ENCODE results near the gene H1-8. TPM values are rescaled to one million over a fixed set of nuclear protein-coding genes. Genes with fewer than 3 reads are reported as not detected.

H1-8 gene
- total RNA-seq, 4 donors from 2014 or later = not detected

GRCh38 chr3:129547241-129547640 is 4.3 kb downstream of the H1-8 start:
- Histone ChIP-seq H3K27ac (no peak overlapping the region), H3K9me3 (no peaks in the 10 kb centered on the region), H3K4me1 (no peaks in the 10 kb centered on the region), H3K27me3 (no peaks in the 10 kb centered on the region), H3K36me3 (no peaks in the 10 kb centered on the region), H3K4me3 (no peak overlapping the region)
- in situ Hi-C loops (cut with MboI; ENCODE audit: low pct_ligation_motif_present in 1 of 4, low pct_unique_long_range_greater_than_20kb in 1 of 4, low sequenced_read_pairs in 3 of 4) (no loop called here), intact Hi-C loops (cut with DNase I; ENCODE audit: low total_unique reads) (no loop called here)
- 94% methylated on average over 12 of the region's 24 CpGs; no CpG with 5 or more reads in 1 of the 2 donors for WGBS, 2 donors (ENCODE audit: low coverage in 1 of 2)
- DNase-seq = no peak
- no peak for TF ChIP-seq CTCF (IDR thresholded peaks at IDR 0.05)
- no peak for TF ChIP-seq EP300 (IDR thresholded peaks at IDR 0.05; ENCODE audit: low read depth)
- TF ChIP-seq POLR2AphosphoS5 (IDR thresholded peaks at IDR 0.05) = no peak
- no peak for TF ChIP-seq POLR2A (IDR thresholded peaks at IDR 0.05)

GRCh38 chr3:129548104-129548965 is 5.4 kb downstream of the H1-8 start:
- Histone ChIP-seq H3K36me3 (no peaks in the 10 kb centered on the region), H3K4me3 (no peak overlapping the region), H3K27me3 (no peaks in the 10 kb centered on the region), H3K9me3 (no peaks in the 10 kb centered on the region), H3K27ac (no peak overlapping the region), H3K4me1 (no peaks in the 10 kb centered on the region)
- in situ Hi-C loops (cut with MboI; ENCODE audit: low pct_ligation_motif_present in 1 of 4, low pct_unique_long_range_greater_than_20kb in 1 of 4, low sequenced_read_pairs in 3 of 4) = no loop called here
- no peak for DNase-seq
- TF ChIP-seq POLR2A (IDR thresholded peaks at IDR 0.05) (no peak), EP300 (IDR thresholded peaks at IDR 0.05; ENCODE audit: low read depth) (no peak), CTCF (IDR thresholded peaks at IDR 0.05) (no peak), POLR2AphosphoS5 (IDR thresholded peaks at IDR 0.05) (no peak)
- 20 to 86% methylated on average over 1 to 19 of the region's 19 CpGs for WGBS, 2 donors (ENCODE audit: low coverage in 1 of 2)
- intact Hi-C loops (cut with DNase I; ENCODE audit: low total_unique reads) = no loop called here

- H3K27me3 ChIP-seq = no peaks in the 10 kb centered on the region
- no peak overlapping the region for H3K27ac ChIP-seq
- H3K36me3 ChIP-seq = no peaks in the 10 kb centered on the region
- DNase-seq = no peak
- no peaks in the 10 kb centered on the region for H3K9me3 ChIP-seq
- TF ChIP-seq POLR2A (IDR thresholded peaks at IDR 0.05) (no peak), EP300 (IDR thresholded peaks at IDR 0.05; ENCODE audit: low read depth) (no peak), CTCF (IDR thresholded peaks at IDR 0.05) (no peak), POLR2AphosphoS5 (IDR thresholded peaks at IDR 0.05) (no peak)
- in situ Hi-C loops (cut with MboI; ENCODE audit: low pct_ligation_motif_present in 1 of 4, low pct_unique_long_range_greater_than_20kb in 1 of 4, low sequenced_read_pairs in 3 of 4) = no loop called here
- WGBS, 2 donors (ENCODE audit: low coverage in 1 of 2) = 90 to 95% methylated on average over 8 to 18 of the region's 18 CpGs
- H3K4me3 ChIP-seq = no peak overlapping the region
- peaks cover 0 to 5% (median 0%) of the 10 kb centered on the region in 4 donors for H3K4me1 ChIP-seq
- intact Hi-C loops (cut with DNase I; ENCODE audit: low total_unique reads) = no loop called here
Measured at GRCh38 chr3:129549006-129549800, 6.2 kb downstream of the H1-8 start.

GRCh38 chr3:129549805-129550204 is 6.8 kb downstream of the H1-8 start:
- 78 to 89% methylated on average over 3 of the region's 3 CpGs for WGBS, 2 donors (ENCODE audit: low coverage in 1 of 2)
- no peak for TF ChIP-seq POLR2A (IDR thresholded peaks at IDR 0.05)
- no peak for TF ChIP-seq CTCF (IDR thresholded peaks at IDR 0.05)
- no peak for TF ChIP-seq POLR2AphosphoS5 (IDR thresholded peaks at IDR 0.05)
- TF ChIP-seq EP300 (IDR thresholded peaks at IDR 0.05; ENCODE audit: low read depth) = no peak
- Histone ChIP-seq H3K36me3 (no peaks in the 10 kb centered on the region), H3K27ac (no peak overlapping the region), H3K4me3 (no peak overlapping the region), H3K27me3 (no peaks in the 10 kb centered on the region), H3K4me1 (peaks cover 0 to 11% (median 0%) of the 10 kb centered on the region in 4 donors), H3K9me3 (no peaks in the 10 kb centered on the region)
- intact Hi-C loops (cut with DNase I; ENCODE audit: low total_unique reads) (no loop called here), in situ Hi-C loops (cut with MboI; ENCODE audit: low pct_ligation_motif_present in 1 of 4, low pct_unique_long_range_greater_than_20kb in 1 of 4, low sequenced_read_pairs in 3 of 4) (no loop called here)
- DNase-seq = no peak

Data from transverse colon (tissue), 4 donors.